HL-60/S4 (cell line): Measurements from ENCODE around the gene MAPRE3.

Experiments used
- in situ Hi-C: fragments of 300-500 bp; cut with MboI; formaldehyde crosslinking; loops from 2 replicates; pipeline ENCODE4 v1.14.3; 2022; ENCODE audit warnings: low sequenced_read_pairs

Gene MAPRE3

GRCh38 chr2:26970244-26970927 lies at the start of gene MAPRE3:
TSS of gene MAPRE3 (plus strand) at chr2:26970637. CDS start at chr2:27022219, 51,582 bp downstream.
- in situ Hi-C loops: no loop called here

- in situ Hi-C loops: loop anchor here (5.0 kb wide), 1 partner anchor 74 kb away; the partner anchor contains the start of gene DPYSL5
Observed at GRCh38 chr2:26921323-26921722, 49.1 kb upstream of the MAPRE3 start.

GRCh38 chr2:26922405-26923188 lies 47.8 kb upstream of the MAPRE3 start:
- in situ Hi-C loops: loop anchor here (5.0 kb wide), 1 partner anchor 75 kb away; the partner anchor contains the start of gene DPYSL5

- in situ Hi-C loops: loop anchor here (5.0 kb wide), 1 partner anchor 76 kb away; the partner anchor contains the start of gene DPYSL5
Observed at GRCh38 chr2:26923189-26923466, 47.3 kb upstream of the MAPRE3 start.

- in situ Hi-C loops: loop anchor here (5.0 kb wide), 1 partner anchor 77 kb away; the partner anchor contains the start of gene DPYSL5
Observed at GRCh38 chr2:26924731-26925099, 45.7 kb upstream of the MAPRE3 start.

- in situ Hi-C loops: no loop called here
Observed at GRCh38 chr2:26925100-26925791, 45.2 kb upstream of the MAPRE3 start.

GRCh38 chr2:26927221-26927620 lies 43.2 kb upstream of the MAPRE3 start:
- in situ Hi-C loops: no loop called here

- in situ Hi-C loops: no loop called here
Observed at GRCh38 chr2:26932974-26933373, 37.5 kb upstream of the MAPRE3 start.

- in situ Hi-C loops: no loop called here
Observed at GRCh38 chr2:26933431-26934334, 36.8 kb upstream of the MAPRE3 start.

GRCh38 chr2:26934335-26934724 lies 36.1 kb upstream of the MAPRE3 start:
- in situ Hi-C loops: no loop called here

GRCh38 chr2:26934985-26935384 lies 35.5 kb upstream of the MAPRE3 start:
- in situ Hi-C loops: no loop called here

GRCh38 chr2:26936855-26937254 lies 33.6 kb upstream of the MAPRE3 start:
- in situ Hi-C loops: no loop called here

- in situ Hi-C loops: no loop called here
Observed at GRCh38 chr2:26938399-26939118, 31.9 kb upstream of the MAPRE3 start.

GRCh38 chr2:26940001-26940400 lies 30.4 kb upstream of the MAPRE3 start:
- in situ Hi-C loops: no loop called here

- in situ Hi-C loops: no loop called here
Observed at GRCh38 chr2:26941486-26941885, 29.0 kb upstream of the MAPRE3 start.

GRCh38 chr2:26942543-26943295 lies 27.7 kb upstream of the MAPRE3 start:
- in situ Hi-C loops: no loop called here

GRCh38 chr2:26945991-26946750 lies 24.3 kb upstream of the MAPRE3 start:
- in situ Hi-C loops: no loop called here
